HG02759 (cell line): ENCODE data around the gene USP12.
"Not testable (repeated sequence)": the region's sequence is repeated elsewhere in the genome, so short reads cannot be mapped to it uniquely, and the experiment has no call there.

ENCODE experiments used
- ATAC-seq: cut with Tn5 transposase; IDR thresholded peaks from one replicate; pipeline ENCODE4 v1.9.1; 2021; ENCODE audit warnings: mild to moderate bottlenecking, moderate library complexity; ENCODE audit not compliant: unreplicated experiment

Gene USP12

GRCh38 chr13:27124571-27124970 lies 47.0 kb downstream of the USP12 start:
- no peak for ATAC-seq

GRCh38 chr13:27123445-27123844 lies 48.2 kb downstream of the USP12 start:
- ATAC-seq: not testable (repeated sequence)

GRCh38 chr13:27122036-27122435 lies 49.6 kb downstream of the USP12 start:
- no peak for ATAC-seq

GRCh38 chr13:27120811-27121210 lies 50.8 kb downstream of the USP12 start:
- ATAC-seq: no peak

- no peak for ATAC-seq
Measured at GRCh38 chr13:27120011-27120410, 51.6 kb downstream of the USP12 start.

- peak; percentile 49 for ATAC-seq
Measured at GRCh38 chr13:27118428-27119054, 53.1 kb downstream of the USP12 start.

GRCh38 chr13:27117952-27118351 lies 53.7 kb downstream of the USP12 start:
- no peak for ATAC-seq

- no peak for ATAC-seq
Measured at GRCh38 chr13:27117158-27117557, 54.5 kb downstream of the USP12 start.

- ATAC-seq: no peak
Measured at GRCh38 chr13:27113436-27113835, 58.2 kb downstream of the USP12 start.

- ATAC-seq: no peak
Measured at GRCh38 chr13:27112006-27112405, 59.6 kb downstream of the USP12 start.

- ATAC-seq: no peak
Measured at GRCh38 chr13:27110056-27110746, 61.4 kb downstream of the USP12 start.

GRCh38 chr13:27106144-27106543 lies 65.5 kb downstream of the USP12 start:
- ATAC-seq: no peak

- no peak for ATAC-seq
Measured at GRCh38 chr13:27104606-27105005, 67.0 kb downstream of the USP12 start.

GRCh38 chr13:27101847-27102246 lies 69.8 kb downstream of the USP12 start:
- no peak for ATAC-seq

- no peak for ATAC-seq
Measured at GRCh38 chr13:27101289-27101688, 70.3 kb downstream of the USP12 start.

- ATAC-seq: no peak
Measured at GRCh38 chr13:27097691-27098090, 73.9 kb downstream of the USP12 start.

GRCh38 chr13:27091451-27091850 lies 80.2 kb downstream of the USP12 start:
- ATAC-seq: no peak

GRCh38 chr13:27088619-27089018 lies 83.0 kb downstream of the USP12 start:
- no peak for ATAC-seq

GRCh38 chr13:27086599-27087265 lies 84.9 kb downstream of the USP12 start:
- no peak for ATAC-seq

- ATAC-seq: no peak
Measured at GRCh38 chr13:27083183-27083582, 88.4 kb downstream of the USP12 start.

- ATAC-seq: no peak
Measured at GRCh38 chr13:27081893-27082679, 89.5 kb downstream of the USP12 start.
